ENCODE data around the gene TMEM42.
A peak's percentile ranks its signal among the peaks of the same experiment; 100 is the strongest.
"Not testable (repeated sequence)": the region's sequence is repeated elsewhere in the genome, so short reads cannot be mapped to it uniquely, and the experiment has no call there.

Gene TMEM42

GRCh38 chr3:44861412-44862225, at the start of gene TMEM42:
TSS of gene TMEM42 (plus strand) at chr3:44861912. CDS start at chr3:44861925, 13 bp downstream.
- H3K4me3 ChIP-seq (ENCODE audit: low read depth in 1 of 2, low read length in 2 of 2) = peak within 1 kb of the TSS; percentile 66 to 73
- no peaks in the 10 kb centered on the region for H3K9me3 ChIP-seq (ENCODE audit: control insufficient read depth in 1 of 2, low read length in 2 of 2)
- H3K27me3 ChIP-seq (ENCODE audit: low read depth, low read length) = no peaks in the 10 kb centered on the region
- H3K36me3 ChIP-seq (ENCODE audit: control insufficient read depth in 1 of 2, insufficient read depth in 2 of 2, low read length in 2 of 2) = peaks cover 0 to 9% of the 10 kb centered on the region in 2 donors
- peaks cover 6 to 7% of the 10 kb centered on the region in 2 donors for H3K4me1 ChIP-seq (ENCODE audit: control insufficient read depth in 1 of 2, insufficient read depth in 2 of 2, low read length in 2 of 2)
- peak within 1 kb of the TSS; percentile 87 for H3K27ac ChIP-seq (ENCODE audit: low read length)

- no peak overlapping the region for H3K27ac ChIP-seq (ENCODE audit: low read length)
- no peaks in the 10 kb centered on the region for H3K36me3 ChIP-seq (ENCODE audit: control insufficient read depth in 1 of 2, insufficient read depth in 2 of 2, low read length in 2 of 2)
Measured at GRCh38 chr3:44814751-44815150, 47.0 kb upstream of the TMEM42 start.

GRCh38 chr3:44816334-44816733, 45.4 kb upstream of the TMEM42 start:
- H3K4me3 ChIP-seq (ENCODE audit: low read depth in 1 of 2, low read length in 2 of 2); H3K36me3 ChIP-seq (ENCODE audit: control insufficient read depth in 1 of 2, insufficient read depth in 2 of 2, low read length in 2 of 2); H3K27me3 ChIP-seq (ENCODE audit: low read depth, low read length); H3K27ac ChIP-seq (ENCODE audit: low read length); H3K4me1 ChIP-seq (ENCODE audit: control insufficient read depth in 1 of 2, insufficient read depth in 2 of 2, low read length in 2 of 2); H3K9me3 ChIP-seq (ENCODE audit: control insufficient read depth in 1 of 2, low read length in 2 of 2): not testable (repeated sequence)

More at GRCh38 chr3:44814751-44815150, 47.0 kb upstream of the TMEM42 start:
- Histone ChIP-seq H3K9me3 (ENCODE audit: control insufficient read depth in 1 of 2, low read length in 2 of 2) (no peaks in the 10 kb centered on the region), H3K4me1 (ENCODE audit: control insufficient read depth in 1 of 2, insufficient read depth in 2 of 2, low read length in 2 of 2) (no peaks in the 10 kb centered on the region), H3K4me3 (ENCODE audit: low read depth in 1 of 2, low read length in 2 of 2) (no peak overlapping the region), H3K27me3 (ENCODE audit: low read depth, low read length) (no peaks in the 10 kb centered on the region)

GRCh38 chr3:44821206-44821605, 40.5 kb upstream of the TMEM42 start:
- not testable (repeated sequence) for H3K27me3 ChIP-seq (ENCODE audit: low read depth, low read length); H3K27ac ChIP-seq (ENCODE audit: low read length); H3K9me3 ChIP-seq (ENCODE audit: control insufficient read depth in 1 of 2, low read length in 2 of 2); H3K4me1 ChIP-seq (ENCODE audit: control insufficient read depth in 1 of 2, insufficient read depth in 2 of 2, low read length in 2 of 2); H3K36me3 ChIP-seq (ENCODE audit: control insufficient read depth in 1 of 2, insufficient read depth in 2 of 2, low read length in 2 of 2); H3K4me3 ChIP-seq (ENCODE audit: low read depth in 1 of 2, low read length in 2 of 2)

- Histone ChIP-seq H3K4me3 (ENCODE audit: low read depth in 1 of 2, low read length in 2 of 2) (no peak overlapping the region), H3K27ac (ENCODE audit: low read length) (no peak overlapping the region), H3K27me3 (ENCODE audit: low read depth, low read length) (no peaks in the 10 kb centered on the region), H3K36me3 (ENCODE audit: control insufficient read depth in 1 of 2, insufficient read depth in 2 of 2, low read length in 2 of 2) (no peaks in the 10 kb centered on the region), H3K4me1 (ENCODE audit: control insufficient read depth in 1 of 2, insufficient read depth in 2 of 2, low read length in 2 of 2) (no peaks in the 10 kb centered on the region), H3K9me3 (ENCODE audit: control insufficient read depth in 1 of 2, low read length in 2 of 2) (no peaks in the 10 kb centered on the region)
Measured at GRCh38 chr3:44825264-44825925, 36.3 kb upstream of the TMEM42 start.

- H3K9me3 ChIP-seq (ENCODE audit: control insufficient read depth in 1 of 2, low read length in 2 of 2) = no peaks in the 10 kb centered on the region
- H3K27me3 ChIP-seq (ENCODE audit: low read depth, low read length) = no peaks in the 10 kb centered on the region
- H3K36me3 ChIP-seq (ENCODE audit: control insufficient read depth in 1 of 2, insufficient read depth in 2 of 2, low read length in 2 of 2) = no peaks in the 10 kb centered on the region
- H3K4me3 ChIP-seq (ENCODE audit: low read depth in 1 of 2, low read length in 2 of 2) = no peak overlapping the region
- no peak overlapping the region for H3K27ac ChIP-seq (ENCODE audit: low read length)
- no peaks in the 10 kb centered on the region for H3K4me1 ChIP-seq (ENCODE audit: control insufficient read depth in 1 of 2, insufficient read depth in 2 of 2, low read length in 2 of 2)
Measured at GRCh38 chr3:44827196-44827595, 34.5 kb upstream of the TMEM42 start.

- H3K27ac ChIP-seq (ENCODE audit: low read length) = no peak overlapping the region
- no peak overlapping the region for H3K4me3 ChIP-seq (ENCODE audit: low read depth in 1 of 2, low read length in 2 of 2)
- no peaks in the 10 kb centered on the region for H3K9me3 ChIP-seq (ENCODE audit: control insufficient read depth in 1 of 2, low read length in 2 of 2)
- H3K36me3 ChIP-seq (ENCODE audit: control insufficient read depth in 1 of 2, insufficient read depth in 2 of 2, low read length in 2 of 2) = no peaks in the 10 kb centered on the region
- H3K4me1 ChIP-seq (ENCODE audit: control insufficient read depth in 1 of 2, insufficient read depth in 2 of 2, low read length in 2 of 2) = no peaks in the 10 kb centered on the region
- no peaks in the 10 kb centered on the region for H3K27me3 ChIP-seq (ENCODE audit: low read depth, low read length)
Measured at GRCh38 chr3:44831232-44831631, 30.5 kb upstream of the TMEM42 start.

- Histone ChIP-seq H3K9me3 (ENCODE audit: control insufficient read depth in 1 of 2, low read length in 2 of 2) (peaks cover 2 to 5% of the 10 kb centered on the region in 2 donors), H3K36me3 (ENCODE audit: control insufficient read depth in 1 of 2, insufficient read depth in 2 of 2, low read length in 2 of 2) (no peaks in the 10 kb centered on the region), H3K27ac (ENCODE audit: low read length) (no peak overlapping the region), H3K27me3 (ENCODE audit: low read depth, low read length) (no peaks in the 10 kb centered on the region), H3K4me3 (ENCODE audit: low read depth in 1 of 2, low read length in 2 of 2) (no peak overlapping the region), H3K4me1 (ENCODE audit: control insufficient read depth in 1 of 2, insufficient read depth in 2 of 2, low read length in 2 of 2) (no peaks in the 10 kb centered on the region)
Measured at GRCh38 chr3:44832032-44832431, 29.7 kb upstream of the TMEM42 start.

GRCh38 chr3:44832965-44833364, 28.7 kb upstream of the TMEM42 start:
- H3K4me3 ChIP-seq (ENCODE audit: low read depth in 1 of 2, low read length in 2 of 2) = no peak overlapping the region
- no peaks in the 10 kb centered on the region for H3K27me3 ChIP-seq (ENCODE audit: low read depth, low read length)
- H3K9me3 ChIP-seq (ENCODE audit: control insufficient read depth in 1 of 2, low read length in 2 of 2) = peaks cover 4 to 5% of the 10 kb centered on the region in 2 donors
- no peak overlapping the region for H3K27ac ChIP-seq (ENCODE audit: low read length)
- H3K4me1 ChIP-seq (ENCODE audit: control insufficient read depth in 1 of 2, insufficient read depth in 2 of 2, low read length in 2 of 2) = no peaks in the 10 kb centered on the region
- H3K36me3 ChIP-seq (ENCODE audit: control insufficient read depth in 1 of 2, insufficient read depth in 2 of 2, low read length in 2 of 2) = no peaks in the 10 kb centered on the region

- no peaks in the 10 kb centered on the region for H3K27me3 ChIP-seq (ENCODE audit: low read depth, low read length)
- H3K36me3 ChIP-seq (ENCODE audit: control insufficient read depth in 1 of 2, insufficient read depth in 2 of 2, low read length in 2 of 2) = no peaks in the 10 kb centered on the region
- H3K4me3 ChIP-seq (ENCODE audit: low read depth in 1 of 2, low read length in 2 of 2) = no peak overlapping the region
- H3K27ac ChIP-seq (ENCODE audit: low read length) = no peak overlapping the region
- peaks cover 4 to 5% of the 10 kb centered on the region in 2 donors for H3K9me3 ChIP-seq (ENCODE audit: control insufficient read depth in 1 of 2, low read length in 2 of 2)
- H3K4me1 ChIP-seq (ENCODE audit: control insufficient read depth in 1 of 2, insufficient read depth in 2 of 2, low read length in 2 of 2) = no peaks in the 10 kb centered on the region
Measured at GRCh38 chr3:44833394-44833793, 28.3 kb upstream of the TMEM42 start.

- Histone ChIP-seq H3K27me3 (ENCODE audit: low read depth, low read length) (no peaks in the 10 kb centered on the region), H3K9me3 (ENCODE audit: control insufficient read depth in 1 of 2, low read length in 2 of 2) (peaks cover 4 to 5% of the 10 kb centered on the region in 2 donors), H3K27ac (ENCODE audit: low read length) (no peak overlapping the region), H3K4me3 (ENCODE audit: low read depth in 1 of 2, low read length in 2 of 2) (no peak overlapping the region), H3K4me1 (ENCODE audit: control insufficient read depth in 1 of 2, insufficient read depth in 2 of 2, low read length in 2 of 2) (no peaks in the 10 kb centered on the region), H3K36me3 (ENCODE audit: control insufficient read depth in 1 of 2, insufficient read depth in 2 of 2, low read length in 2 of 2) (no peaks in the 10 kb centered on the region)
Measured at GRCh38 chr3:44835684-44836083, 26.0 kb upstream of the TMEM42 start.

All from muscle layer of duodenum (tissue), 2 donors.